NT2/D1 (cell line): ENCODE results near the gene SMARCAD1.

Experiments used
- DNase-seq: peaks from one replicate; pipeline ENCODE4 v3.0.0-alpha.2; 2011; ENCODE audit warnings: low read depth, low spot score
- H3K27me3 ChIP-seq: 2 replicates; pipeline ENCODE4 v1.6.0; 2011; ENCODE audit warnings: mild to moderate bottlenecking; ENCODE audit not compliant: insufficient read length, insufficient read depth
- H3K36me3 ChIP-seq: 2 replicates; pipeline ENCODE4 v1.6.1; 2011; ENCODE audit warnings: mild to moderate bottlenecking, low read length, mixed read lengths; ENCODE audit not compliant: insufficient read depth, insufficient read length
- H3K4me1 ChIP-seq: 2 replicates; pipeline ENCODE4 v1.5.1; 2011; ENCODE audit not compliant: insufficient read depth, insufficient read length
- H3K4me3 ChIP-seq: 2 replicates; pipeline ENCODE4 v1.5.1; 2011; ENCODE audit warnings: low read depth; ENCODE audit not compliant: insufficient read length
- H3K9ac ChIP-seq: 2 replicates; pipeline ENCODE4 v1.6.0; 2011; ENCODE audit warnings: low read depth; ENCODE audit not compliant: insufficient read length
- H3K9me3 ChIP-seq: 2 replicates; pipeline ENCODE4 v1.5.1; 2011; ENCODE audit warnings: mild to moderate bottlenecking, low read length; ENCODE audit not compliant: insufficient read depth
- SUZ12 ChIP-seq: IDR thresholded peaks from 2 replicates; pipeline ENCODE4 v1.6.1; 2011; ENCODE audit not compliant: insufficient read length, insufficient read depth; ENCODE audit errors: extremely low read depth
- YY1 ChIP-seq: IDR thresholded peaks from 2 replicates; pipeline ENCODE4 v1.6.1; 2011; ENCODE audit not compliant: insufficient read length, insufficient read depth
- ZNF274 ChIP-seq: IDR thresholded peaks from 2 replicates; pipeline ENCODE4 v1.6.1; 2011; ENCODE audit warnings: mild to moderate bottlenecking, low read depth, low read length

Gene SMARCAD1

GRCh38 chr4:94271248-94271647, 63.6 kb downstream of the SMARCAD1 start:
- peaks cover 43% of the 10 kb centered on the region for H3K36me3 ChIP-seq

GRCh38 chr4:94274912-94275311, 67.2 kb downstream of the SMARCAD1 start:
- TF ChIP-seq ZNF274 (no peak), YY1 (no peak)
- DNase-seq = no peak
- peaks cover 68% of the 10 kb centered on the region for H3K36me3 ChIP-seq

More at GRCh38 chr4:94271248-94271647, 63.6 kb downstream of the SMARCAD1 start:
- TF ChIP-seq ZNF274 (no peak), SUZ12 (no peak), YY1 (no peak)
- Histone ChIP-seq H3K4me3 (no peak overlapping the region), H3K4me1 (no peaks in the 10 kb centered on the region), H3K9ac (no peak overlapping the region), H3K9me3 (no peaks in the 10 kb centered on the region), H3K27me3 (no peaks in the 10 kb centered on the region)
- no peak for DNase-seq

GRCh38 chr4:94276204-94276603, 68.5 kb downstream of the SMARCAD1 start:
- H3K27me3 ChIP-seq = no peaks in the 10 kb centered on the region
- no peaks in the 10 kb centered on the region for H3K9me3 ChIP-seq
- no peak for TF ChIP-seq YY1
- TF ChIP-seq ZNF274 = no peak
- TF ChIP-seq SUZ12 = no peak
- no peaks in the 10 kb centered on the region for H3K4me1 ChIP-seq
- no peak for DNase-seq
- no peak overlapping the region for H3K9ac ChIP-seq
- no peak overlapping the region for H3K4me3 ChIP-seq
- H3K36me3 ChIP-seq = peaks cover 78% of the 10 kb centered on the region

More at GRCh38 chr4:94274912-94275311, 67.2 kb downstream of the SMARCAD1 start:
- Histone ChIP-seq H3K27me3 (no peaks in the 10 kb centered on the region), H3K4me3 (no peak overlapping the region), H3K9me3 (no peaks in the 10 kb centered on the region), H3K4me1 (no peaks in the 10 kb centered on the region), H3K9ac (no peak overlapping the region)

GRCh38 chr4:94277534-94277933, 69.9 kb downstream of the SMARCAD1 start:
- no peak for DNase-seq
- H3K4me3 ChIP-seq = no peak overlapping the region
- no peaks in the 10 kb centered on the region for H3K27me3 ChIP-seq
- no peak for TF ChIP-seq YY1
- no peak for TF ChIP-seq ZNF274
- no peak for TF ChIP-seq SUZ12
- H3K9ac ChIP-seq = no peak overlapping the region
- H3K36me3 ChIP-seq = peaks cover 75% of the 10 kb centered on the region
- no peaks in the 10 kb centered on the region for H3K9me3 ChIP-seq
- H3K4me1 ChIP-seq = no peaks in the 10 kb centered on the region

GRCh38 chr4:94278781-94279180, 71.1 kb downstream of the SMARCAD1 start:
- no peaks in the 10 kb centered on the region for H3K9me3 ChIP-seq
- TF ChIP-seq YY1 (no peak), ZNF274 (no peak), SUZ12 (no peak)
- peaks cover 77% of the 10 kb centered on the region for H3K36me3 ChIP-seq
- H3K4me1 ChIP-seq = no peaks in the 10 kb centered on the region
- no peaks in the 10 kb centered on the region for H3K27me3 ChIP-seq
- H3K4me3 ChIP-seq = no peak overlapping the region
- no peak for DNase-seq
- no peak overlapping the region for H3K9ac ChIP-seq

GRCh38 chr4:94284889-94285288, 77.2 kb downstream of the SMARCAD1 start:
- Histone ChIP-seq H3K36me3 (peaks cover 64% of the 10 kb centered on the region), H3K4me3 (no peak overlapping the region), H3K4me1 (no peaks in the 10 kb centered on the region), H3K9me3 (no peaks in the 10 kb centered on the region), H3K9ac (no peak overlapping the region), H3K27me3 (no peaks in the 10 kb centered on the region)
- no peak for DNase-seq
- TF ChIP-seq ZNF274 = no peak
- no peak for TF ChIP-seq SUZ12
- no peak for TF ChIP-seq YY1

- no peaks in the 10 kb centered on the region for H3K27me3 ChIP-seq
- DNase-seq = no peak
- no peak overlapping the region for H3K4me3 ChIP-seq
- no peak overlapping the region for H3K9ac ChIP-seq
- TF ChIP-seq YY1 (no peak), ZNF274 (no peak), SUZ12 (no peak)
- no peaks in the 10 kb centered on the region for H3K4me1 ChIP-seq
- H3K9me3 ChIP-seq = no peaks in the 10 kb centered on the region
- H3K36me3 ChIP-seq = peaks cover 64% of the 10 kb centered on the region
These were observed 78.0 kb downstream of the SMARCAD1 start for GRCh38 chr4:94285666-94286065.
